Effector memory CD4-positive, alpha-beta T cell (primary cell): ENCODE data around the gene HOTAIR.

Experiments
- DNase-seq, 3 donors: peaks; one replicate each; pipeline ENCODE4 v3.0.0-alpha.2; 2020
- H3K27ac ChIP-seq: 2 replicates; pipeline ENCODE4 v1.7.0; 2013; ENCODE audit warnings: mild to moderate bottlenecking, low read length, moderate library complexity; ENCODE audit not compliant: insufficient read depth, poor library complexity, severe bottlenecking
- H3K27me3 ChIP-seq: replicated peaks from 2 replicates; pipeline ENCODE4 v1.7.0; 2013; ENCODE audit warnings: mild to moderate bottlenecking, low read length; ENCODE audit not compliant: insufficient read depth, control insufficient read depth, poor library complexity, severe bottlenecking
- H3K36me3 ChIP-seq: 2 replicates; pipeline ENCODE4 v1.7.0; 2013; ENCODE audit warnings: mild to moderate bottlenecking, low read length, moderate library complexity; ENCODE audit not compliant: control insufficient read depth, insufficient read depth
- H3K4me1 ChIP-seq: 2 replicates; pipeline ENCODE4 v1.7.0; 2013; ENCODE audit warnings: low read length, mild to moderate bottlenecking; ENCODE audit not compliant: control insufficient read depth, insufficient read depth, poor library complexity, severe bottlenecking
- H3K4me3 ChIP-seq: 2 replicates; pipeline ENCODE4 v1.7.0; 2013; ENCODE audit warnings: low read length, low read depth, mild to moderate bottlenecking; ENCODE audit not compliant: insufficient read depth, poor library complexity, severe bottlenecking
- H3K9me3 ChIP-seq: 2 replicates; pipeline ENCODE4 v1.7.0; 2013; ENCODE audit warnings: mild to moderate bottlenecking, low read length, moderate library complexity; ENCODE audit not compliant: control insufficient read depth

Gene HOTAIR

DNA sequence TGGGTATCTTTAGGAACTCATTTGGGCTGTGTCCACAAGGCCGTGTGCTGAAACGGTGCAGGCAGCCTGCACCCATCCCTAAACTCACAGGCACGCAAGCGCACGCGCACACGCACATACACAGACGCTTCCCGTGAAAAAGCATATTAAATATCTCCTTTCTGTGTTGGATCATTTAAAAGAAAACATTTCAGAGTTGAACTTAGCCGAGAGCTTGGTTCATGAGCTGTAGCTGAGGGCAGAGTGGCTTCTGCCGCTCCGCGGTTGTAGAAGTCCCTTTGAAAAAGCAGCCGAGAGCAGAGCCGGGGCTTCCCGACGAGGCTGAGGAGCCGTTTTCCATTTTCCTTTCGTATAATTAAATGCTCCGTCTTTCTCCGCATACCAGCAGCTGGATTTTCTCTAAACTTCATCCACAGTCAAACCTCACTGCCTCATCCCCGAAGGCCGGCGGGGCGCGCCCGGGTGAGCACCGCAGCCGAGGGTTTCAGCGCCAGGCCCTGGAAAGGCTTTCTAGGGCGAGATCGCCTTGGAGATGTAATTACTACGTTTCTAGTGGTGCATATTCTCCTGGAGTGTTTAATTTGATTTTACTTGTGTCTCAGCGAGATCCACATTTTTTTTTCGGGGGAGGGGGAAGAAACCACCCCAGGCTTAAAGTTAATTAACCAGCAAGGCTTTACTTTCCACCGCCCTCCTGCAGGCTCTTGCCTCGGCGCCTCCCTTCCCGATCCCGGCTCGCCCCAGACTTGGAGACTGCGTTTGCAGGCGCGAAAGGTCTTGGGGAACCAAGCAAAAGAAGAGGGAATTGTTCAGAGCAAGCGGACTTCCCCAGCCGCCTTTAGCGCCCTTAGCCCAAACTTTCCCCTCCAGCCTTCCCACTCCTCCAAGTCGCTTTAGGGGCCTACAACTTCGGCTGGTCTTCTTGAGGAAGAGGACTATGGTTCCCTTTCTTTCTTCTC lies 39.1 kb downstream of the HOTAIR start:
- DNase-seq = no peak
- Histone ChIP-seq H3K27ac (no peak overlapping the region), H3K9me3 (no peaks in the 10 kb centered on the region), H3K4me3 (no peak overlapping the region), H3K36me3 (no peaks in the 10 kb centered on the region), H3K27me3 (peaks cover 88% of the 10 kb centered on the region), H3K4me1 (peaks cover 6% of the 10 kb centered on the region)

DNA sequence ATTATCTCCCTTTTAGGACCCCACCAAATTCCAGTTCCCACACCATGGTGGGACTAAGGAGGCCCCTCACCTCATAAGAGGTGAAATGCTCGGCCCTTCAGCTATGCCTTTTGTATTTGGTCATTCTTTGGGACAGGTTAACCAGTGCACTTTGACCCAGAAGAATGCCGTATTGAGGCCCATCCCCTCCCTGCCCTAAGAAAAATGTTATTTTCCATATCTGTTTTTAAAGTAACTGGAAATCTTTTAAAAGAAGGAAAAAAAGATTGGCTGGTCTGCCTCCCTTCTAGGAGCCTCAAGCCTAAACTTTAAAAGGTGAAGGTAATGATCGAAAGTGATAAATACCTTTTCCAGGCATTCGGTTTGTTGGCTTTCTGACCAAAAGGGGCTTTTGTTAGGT lies 41.8 kb downstream of the HOTAIR start:
- Histone ChIP-seq H3K27ac (no peak overlapping the region), H3K27me3 (peaks cover 79% of the 10 kb centered on the region), H3K36me3 (no peaks in the 10 kb centered on the region), H3K4me1 (peaks cover 6% of the 10 kb centered on the region), H3K9me3 (no peaks in the 10 kb centered on the region), H3K4me3 (no peak overlapping the region)
- no peak for DNase-seq

DNA sequence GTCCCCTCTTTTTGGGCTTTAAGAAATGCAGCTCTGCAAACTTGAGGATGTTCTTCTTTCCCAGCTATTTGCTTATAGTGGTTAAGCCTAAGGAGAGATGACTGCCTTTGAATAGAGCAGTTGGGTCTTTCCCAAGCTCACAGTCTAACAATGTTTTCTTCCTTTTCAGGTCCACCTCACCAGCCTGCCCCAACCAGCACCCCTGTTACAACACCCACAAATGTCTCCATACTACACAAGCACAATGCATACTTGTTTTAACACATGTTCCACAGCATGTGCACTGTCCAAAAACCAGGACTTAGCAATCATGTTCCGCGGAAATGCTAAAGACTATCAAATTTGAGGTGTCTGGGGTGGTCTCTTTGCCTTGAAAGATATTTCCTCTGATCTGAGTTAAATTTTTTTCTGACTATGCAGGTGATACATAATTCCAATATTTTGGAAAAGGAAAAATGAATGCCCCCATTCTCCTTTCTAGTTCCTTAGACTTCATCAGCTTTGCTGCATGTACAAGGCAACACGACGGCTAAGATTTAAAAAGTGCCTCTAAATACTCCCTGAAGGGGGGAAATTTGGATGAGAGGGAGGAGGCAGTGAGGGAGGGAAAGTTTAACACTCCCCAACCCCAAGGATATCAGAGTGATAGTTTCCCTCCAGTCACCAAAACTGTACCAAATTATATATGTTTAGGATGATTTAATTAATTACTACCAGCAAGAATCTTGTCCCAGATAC lies 42.7 kb downstream of the HOTAIR start:
- Histone ChIP-seq H3K27me3 (peaks cover 77% of the 10 kb centered on the region), H3K4me1 (peaks cover 6% of the 10 kb centered on the region), H3K27ac (no peak overlapping the region), H3K36me3 (no peaks in the 10 kb centered on the region), H3K4me3 (no peak overlapping the region), H3K9me3 (no peaks in the 10 kb centered on the region)
- no peak for DNase-seq

DNA sequence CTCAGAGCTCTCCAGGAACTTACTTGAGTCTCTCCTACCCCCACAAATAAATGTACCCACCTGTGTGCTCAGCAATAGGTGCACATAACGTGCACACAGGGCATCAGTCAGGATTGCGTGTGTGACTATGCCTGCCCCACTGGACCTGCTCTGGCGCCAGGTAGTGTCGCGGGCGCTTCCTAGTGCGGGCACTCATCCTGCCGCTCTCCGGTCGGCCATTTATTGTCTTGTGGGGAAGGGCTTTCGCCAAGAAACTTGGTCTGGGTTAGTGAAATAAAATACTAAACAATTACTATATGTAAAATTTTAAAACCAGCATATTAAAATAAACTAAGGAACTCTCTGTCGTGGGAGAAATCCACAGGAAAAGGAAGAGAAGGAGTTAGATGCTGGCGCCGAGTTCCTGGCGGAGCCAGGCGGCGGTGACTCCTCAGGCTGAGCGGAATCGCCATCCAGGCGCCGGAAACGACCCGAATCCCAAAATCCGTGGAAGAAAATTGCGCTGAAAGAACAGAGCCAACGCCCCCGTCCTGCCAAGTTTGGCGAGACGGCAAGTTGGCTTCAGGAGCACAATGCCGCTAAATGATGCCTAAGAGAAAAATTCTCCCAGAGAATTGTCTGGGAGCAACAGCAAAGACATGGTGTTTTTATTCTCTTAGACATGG lies 44.0 kb downstream of the HOTAIR start:
- no peak for DNase-seq
- Histone ChIP-seq H3K4me1 (peaks cover 3% of the 10 kb centered on the region), H3K36me3 (no peaks in the 10 kb centered on the region), H3K27me3 (peaks cover 81% of the 10 kb centered on the region), H3K27ac (no peak overlapping the region), H3K9me3 (no peaks in the 10 kb centered on the region), H3K4me3 (no peak overlapping the region)

DNA sequence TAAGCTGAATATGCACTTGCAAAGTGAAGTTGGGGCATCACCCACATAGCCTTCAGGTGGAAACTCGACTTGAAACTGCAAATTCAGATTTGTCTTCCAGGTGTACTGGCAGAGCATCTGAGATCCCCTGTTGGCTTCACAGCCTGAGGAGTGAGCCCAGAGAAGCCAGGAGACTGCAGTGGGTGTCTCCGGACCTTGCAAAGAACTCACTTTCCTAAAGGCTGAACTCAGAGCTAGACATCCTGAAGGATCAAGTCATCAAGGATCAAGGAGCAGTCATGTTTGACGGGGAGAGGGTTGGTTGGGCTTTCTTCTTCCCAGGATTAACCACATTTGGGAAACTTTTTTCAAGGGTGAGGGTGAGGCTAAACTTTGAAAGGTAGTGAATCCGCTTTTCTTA lies 45.2 kb downstream of the HOTAIR start:
- Histone ChIP-seq H3K27me3 (peaks cover 81% of the 10 kb centered on the region), H3K9me3 (no peaks in the 10 kb centered on the region), H3K36me3 (no peaks in the 10 kb centered on the region), H3K4me1 (no peaks in the 10 kb centered on the region), H3K4me3 (no peak overlapping the region), H3K27ac (no peak overlapping the region)
- no peak for DNase-seq

DNA sequence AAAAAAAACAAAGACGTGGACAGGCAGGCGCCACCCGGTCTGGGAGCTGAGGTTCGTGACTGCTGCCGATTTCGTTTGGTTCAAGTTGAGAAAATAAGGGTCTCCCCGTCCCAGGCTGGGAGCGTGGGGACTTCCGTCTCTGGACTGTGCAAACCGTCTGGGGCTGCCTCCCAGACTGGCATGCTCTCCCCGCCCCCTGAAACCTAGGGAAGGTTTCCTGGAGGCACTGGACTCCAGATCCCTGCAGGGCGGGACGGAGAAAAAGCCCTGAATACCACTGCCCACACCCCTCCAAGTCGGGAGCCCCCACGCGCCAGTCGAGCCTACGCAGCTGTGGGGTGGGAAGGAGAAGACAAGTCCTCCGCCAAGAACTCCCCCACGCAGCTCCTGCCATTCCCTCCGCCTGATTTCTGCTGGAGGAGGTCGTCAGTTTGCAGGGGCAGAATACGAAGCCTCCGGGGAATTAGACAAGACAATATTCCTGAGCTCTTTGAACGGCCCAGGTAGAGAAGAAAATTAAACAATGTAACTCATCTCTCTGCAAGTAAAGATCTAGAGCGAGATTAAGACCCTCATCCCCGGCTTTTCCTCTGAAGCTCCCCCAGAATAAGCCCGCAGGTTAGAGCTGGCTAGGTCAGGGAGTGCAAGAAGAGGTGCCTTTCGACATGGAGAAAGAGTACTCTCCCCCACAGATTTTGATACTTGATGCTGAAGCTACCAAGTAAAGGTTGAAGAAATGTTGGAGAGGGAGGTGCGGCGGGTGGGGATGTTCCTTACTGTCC lies 46.5 kb downstream of the HOTAIR start:
- no peak overlapping the region for H3K27ac ChIP-seq
- no peak overlapping the region for H3K4me3 ChIP-seq
- H3K36me3 ChIP-seq = no peaks in the 10 kb centered on the region
- H3K9me3 ChIP-seq = no peaks in the 10 kb centered on the region
- no peaks in the 10 kb centered on the region for H3K4me1 ChIP-seq
- H3K27me3 ChIP-seq = peaks cover 71% of the 10 kb centered on the region
- no peak for DNase-seq

DNA sequence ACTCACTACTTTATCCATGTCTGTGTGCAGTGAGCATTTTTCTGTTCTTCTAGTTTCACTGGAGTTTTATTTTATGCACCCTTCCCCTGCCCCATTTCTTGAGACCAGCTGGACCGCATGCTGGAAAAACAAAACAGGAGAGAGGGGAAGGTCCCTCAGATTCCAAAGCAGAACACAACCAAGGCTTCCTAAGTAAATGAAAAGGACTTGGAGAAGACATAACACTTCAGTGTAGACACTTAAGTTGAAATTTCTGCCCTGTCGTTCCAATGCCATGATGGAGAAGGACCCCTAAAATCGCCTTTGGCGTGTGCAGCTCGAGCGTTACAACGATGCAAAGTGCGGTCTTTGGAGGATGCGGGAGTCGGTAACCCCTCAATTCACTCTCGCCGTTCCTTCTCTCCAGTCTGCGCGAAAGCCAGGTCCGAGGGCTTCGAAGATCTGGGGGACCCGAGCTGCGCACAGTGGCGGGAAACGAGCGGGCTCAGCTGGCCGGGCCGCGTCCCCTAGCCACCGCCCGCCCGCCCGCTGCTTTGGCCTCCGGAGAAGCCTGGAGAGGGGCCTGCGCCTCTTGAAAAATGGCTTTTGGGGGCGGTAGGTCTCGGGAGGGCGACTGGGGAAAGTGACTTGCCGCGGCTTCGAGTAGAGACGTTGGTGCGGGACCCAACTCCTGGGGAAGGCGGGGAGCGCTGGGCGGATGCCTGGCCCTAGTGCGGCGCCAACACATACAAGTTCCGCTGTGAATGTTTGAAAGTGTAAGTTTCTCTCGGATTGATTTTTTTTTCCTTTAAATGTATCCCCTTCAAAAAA lies 47.3 kb downstream of the HOTAIR start:
- no peaks in the 10 kb centered on the region for H3K36me3 ChIP-seq
- no peaks in the 10 kb centered on the region for H3K4me1 ChIP-seq
- H3K27me3 ChIP-seq = peaks cover 67% of the 10 kb centered on the region
- no peaks in the 10 kb centered on the region for H3K9me3 ChIP-seq
- no peak for DNase-seq
- no peak overlapping the region for H3K27ac ChIP-seq
- no peak overlapping the region for H3K4me3 ChIP-seq

DNA sequence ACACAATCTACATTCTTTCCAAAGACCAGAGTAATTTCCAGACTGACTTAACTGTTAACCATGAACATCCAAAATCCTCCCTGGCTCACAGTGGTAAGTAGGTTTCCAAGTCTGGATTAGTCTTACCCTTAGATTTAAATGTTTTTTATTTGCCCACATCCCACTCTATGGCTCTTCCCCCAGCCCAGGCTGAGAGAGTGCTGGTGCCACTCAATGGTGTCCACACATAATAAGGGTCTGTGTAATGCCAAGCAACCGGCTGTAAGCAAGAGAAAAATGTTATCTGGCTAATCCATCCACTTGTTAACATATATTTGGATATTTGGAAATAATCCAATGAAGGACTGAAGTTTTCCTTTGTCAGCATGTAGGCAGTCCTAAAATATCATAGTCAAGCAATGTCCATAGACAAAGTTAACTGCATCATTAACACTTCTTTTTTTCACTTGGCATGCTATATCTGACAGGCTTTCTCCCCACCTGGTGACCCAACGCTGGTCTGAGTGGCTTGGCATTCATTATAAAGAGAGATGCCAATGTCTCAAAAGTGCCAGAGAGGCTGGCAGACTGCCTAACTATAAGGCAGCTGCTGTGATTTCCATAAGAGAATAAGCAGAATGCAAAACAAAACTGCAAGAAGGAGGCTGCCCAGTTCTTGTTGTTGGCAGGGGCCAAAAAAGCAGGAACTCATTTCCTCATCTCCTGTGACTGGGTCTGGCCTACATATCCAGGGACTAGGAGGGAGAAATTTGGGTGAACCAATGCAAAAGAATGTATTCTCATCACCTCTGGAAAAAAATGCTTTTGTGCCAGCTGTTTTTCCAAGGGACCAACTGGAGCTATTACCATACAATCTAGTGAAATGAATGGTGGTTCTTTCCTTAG lies 50.0 kb downstream of the HOTAIR start:
- H3K27ac ChIP-seq = no peak overlapping the region
- no peaks in the 10 kb centered on the region for H3K9me3 ChIP-seq
- peaks cover 46% of the 10 kb centered on the region for H3K27me3 ChIP-seq
- no peak for DNase-seq
- H3K4me1 ChIP-seq = no peaks in the 10 kb centered on the region
- H3K36me3 ChIP-seq = no peaks in the 10 kb centered on the region
- no peak overlapping the region for H3K4me3 ChIP-seq
